Suprapubic skin (tissue), 4 donors: ENCODE results near the gene DHTKD1. TPM values are rescaled to one million over a fixed set of nuclear protein-coding genes. Genes with fewer than 3 reads are reported as not detected.

ENCODE experiments used
- DNase-seq, 2 donors: peaks; one replicate each; pipeline ENCODE4 v3.0.0-alpha.2; 2019; ENCODE audit warnings: low spot score in 2 of 2
- H3K27ac ChIP-seq: fragments of 200-600 bp; sonication (generic); one replicate; pipeline ENCODE4 v1.5.1; 2019
- H3K27me3 ChIP-seq: fragments of 200-600 bp; sonication (generic); one replicate; pipeline ENCODE4 v1.5.1; 2019
- H3K36me3 ChIP-seq: fragments of 200-600 bp; sonication (generic); one replicate; pipeline ENCODE4 v1.5.1; 2019
- H3K4me1 ChIP-seq: fragments of 200-600 bp; sonication (generic); one replicate; pipeline ENCODE4 v1.5.1; 2019
- H3K4me3 ChIP-seq: fragments of 200-600 bp; sonication (generic); one replicate; pipeline ENCODE4 v1.5.1; 2019; ENCODE audit warnings: mild to moderate bottlenecking
- H3K9me3 ChIP-seq: fragments of 200-600 bp; sonication (generic); one replicate; pipeline ENCODE4 v1.5.1; 2019
- EP300 ChIP-seq: sonication (generic); formaldehyde crosslinking; IDR thresholded peaks from one replicate; pipeline ENCODE4 v1.6.1; 2017; ENCODE audit warnings: antibody characterized with exemption
- POLR2A ChIP-seq, 2 donors: fragments of 450-650 bp; IDR thresholded peaks; one replicate each; pipeline ENCODE4 v1.6.1; 2017; ENCODE audit warnings: antibody characterized with exemption in 2 of 2, mild to moderate bottlenecking in 2 of 2, moderate library complexity in 2 of 2
- POLR2AphosphoS5 ChIP-seq, 3 donors: sonication (generic); formaldehyde crosslinking; IDR thresholded peaks; one replicate each; pipeline ENCODE4 v1.6.1; 2017; ENCODE audit warnings: antibody characterized with exemption in 3 of 3
- WGBS: methylation state at CpG from one replicate; pipeline ENCODE4 v1.1.5; 2018; 5-methylcytosine and 5-hydroxymethylcytosine counted together
- total RNA-seq, 4 donors: library from RNA; depleted of rRNA; stranded (reverse); fragments of >200 nt; gene quantifications; one replicate each; pipeline ENCODE4 v1.1.0, GENCODE V29; 2016
- TF ChIP-seq, protein P1 (sequence below), 2 donors: fragments of 200-600 bp in 1 of 2; fragments of 450-650 bp in 1 of 2; sonication (generic) in 1 of 2; IDR thresholded peaks; one replicate each; pipeline ENCODE4 v1.5.1; 2016 to 2019; ENCODE audit warnings: antibody characterized with exemption in 2 of 2, mild to moderate bottlenecking in 1 of 2, moderate library complexity in 1 of 2

DHTKD1 gene
- total RNA-seq, 4 donors from 2014 or later: 9.1 to 21.2 (median 18.3) TPM

DNA sequence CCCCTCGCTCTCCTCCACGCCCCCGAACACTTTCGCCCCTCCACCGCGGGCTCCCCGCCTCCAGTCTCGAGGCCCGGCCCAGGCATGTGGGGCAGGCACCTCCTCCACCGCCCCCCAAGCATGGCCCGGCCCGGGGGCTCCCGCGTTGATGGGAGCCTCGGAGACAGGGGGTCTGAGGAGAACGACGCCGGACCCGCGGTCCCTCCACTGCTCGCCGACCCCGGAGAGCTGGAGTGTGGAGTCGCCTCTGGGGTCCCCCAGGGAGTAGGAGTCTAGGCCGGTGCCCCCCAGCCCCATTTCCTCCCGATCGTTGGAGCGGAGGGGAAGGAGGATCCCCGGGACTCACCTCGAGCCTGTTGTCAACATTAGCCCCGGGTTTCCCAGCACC lies 26.4 kb upstream of the DHTKD1 start:
- Histone ChIP-seq H3K4me1 (peaks cover 20% of the 10 kb centered on the region), H3K9me3 (no peaks in the 10 kb centered on the region), H3K36me3 (no peaks in the 10 kb centered on the region), H3K4me3 (peak overlapping the region; percentile 97), H3K27me3 (no peaks in the 10 kb centered on the region), H3K27ac (peak overlapping the region; percentile 94)
- 5% methylated on average over 5 of the region's 31 CpGs for WGBS
- no peak for TF ChIP-seq POLR2AphosphoS5 (IDR thresholded peaks at IDR 0.05)
- TF ChIP-seq EP300: no peak
- TF ChIP-seq, protein P1, sequence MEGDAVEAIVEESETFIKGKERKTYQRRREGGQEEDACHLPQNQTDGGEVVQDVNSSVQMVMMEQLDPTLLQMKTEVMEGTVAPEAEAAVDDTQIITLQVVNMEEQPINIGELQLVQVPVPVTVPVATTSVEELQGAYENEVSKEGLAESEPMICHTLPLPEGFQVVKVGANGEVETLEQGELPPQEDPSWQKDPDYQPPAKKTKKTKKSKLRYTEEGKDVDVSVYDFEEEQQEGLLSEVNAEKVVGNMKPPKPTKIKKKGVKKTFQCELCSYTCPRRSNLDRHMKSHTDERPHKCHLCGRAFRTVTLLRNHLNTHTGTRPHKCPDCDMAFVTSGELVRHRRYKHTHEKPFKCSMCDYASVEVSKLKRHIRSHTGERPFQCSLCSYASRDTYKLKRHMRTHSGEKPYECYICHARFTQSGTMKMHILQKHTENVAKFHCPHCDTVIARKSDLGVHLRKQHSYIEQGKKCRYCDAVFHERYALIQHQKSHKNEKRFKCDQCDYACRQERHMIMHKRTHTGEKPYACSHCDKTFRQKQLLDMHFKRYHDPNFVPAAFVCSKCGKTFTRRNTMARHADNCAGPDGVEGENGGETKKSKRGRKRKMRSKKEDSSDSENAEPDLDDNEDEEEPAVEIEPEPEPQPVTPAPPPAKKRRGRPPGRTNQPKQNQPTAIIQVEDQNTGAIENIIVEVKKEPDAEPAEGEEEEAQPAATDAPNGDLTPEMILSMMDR (IDR thresholded peaks at IDR 0.05): no peak
- TF ChIP-seq POLR2A (IDR thresholded peaks at IDR 0.05): peak in 1 of 2 donors; percentile 42
- DNase-seq: peak in 1 of 2 donors; percentile 86

DNA sequence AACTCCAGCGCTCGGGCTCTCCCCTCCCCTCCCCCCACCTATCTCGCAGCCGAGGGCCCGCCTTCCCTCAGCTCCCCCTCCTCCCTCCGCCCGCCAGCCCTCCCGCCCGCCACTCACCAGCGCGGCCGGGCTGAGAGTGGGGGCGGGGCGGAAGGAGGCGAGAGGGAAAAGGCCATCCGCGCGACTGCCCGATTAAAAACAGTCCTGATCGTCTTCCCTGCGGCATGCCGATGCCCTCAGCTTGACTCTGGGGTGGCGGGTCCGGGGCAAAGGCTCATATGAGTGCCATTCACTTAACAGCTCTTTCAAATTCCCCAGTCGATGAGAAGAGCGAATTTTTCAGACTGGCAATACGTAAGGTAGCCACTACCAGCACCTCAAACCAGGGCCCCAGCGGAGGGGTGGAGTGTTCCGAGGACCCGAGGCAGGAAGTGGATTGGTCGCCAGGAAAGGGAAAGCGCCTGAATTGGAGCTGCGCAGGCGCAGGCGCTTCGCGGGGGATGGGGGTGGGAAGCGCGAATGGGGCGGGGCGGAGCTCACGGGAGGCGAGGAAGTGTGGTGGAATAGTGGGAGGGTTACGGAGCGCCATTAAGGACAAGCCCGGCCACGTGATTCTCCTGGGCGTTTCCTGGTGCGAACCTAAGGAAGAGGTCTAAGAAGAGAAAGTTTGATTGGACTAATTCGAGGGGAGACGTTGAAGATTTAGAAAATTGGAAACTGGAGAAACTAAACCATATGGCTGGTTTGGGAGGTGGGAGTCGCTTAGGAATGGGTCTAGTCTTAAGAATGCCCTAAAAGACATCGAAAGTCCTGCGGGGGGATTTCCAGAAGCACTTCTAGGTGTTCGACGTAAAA lies 25.7 kb upstream of the DHTKD1 start, which contains the start of gene UPF2:
TSS of gene UPF2 (minus strand) at position 13 of the 855 bp plus-strand sequence. CDS start 7,386 bp downstream, outside the sequence.
- WGBS: 6% methylated on average over 35 of the region's 56 CpGs
- Histone ChIP-seq H3K9me3 (no peaks in the 10 kb centered on the region), H3K36me3 (no peaks in the 10 kb centered on the region), H3K4me3 (peak within 1 kb of the TSS; percentile 97), H3K27ac (peak within 1 kb of the TSS; percentile 94), H3K4me1 (peaks cover 20% of the 10 kb centered on the region), H3K27me3 (no peaks in the 10 kb centered on the region)
- TF ChIP-seq, protein P1 (IDR thresholded peaks at IDR 0.05): no peak
- TF ChIP-seq POLR2AphosphoS5 (IDR thresholded peaks at IDR 0.05): peak in 2 of 3 donors; percentile 60 to 76
- peak; percentile 98 to 99 for DNase-seq

DNA sequence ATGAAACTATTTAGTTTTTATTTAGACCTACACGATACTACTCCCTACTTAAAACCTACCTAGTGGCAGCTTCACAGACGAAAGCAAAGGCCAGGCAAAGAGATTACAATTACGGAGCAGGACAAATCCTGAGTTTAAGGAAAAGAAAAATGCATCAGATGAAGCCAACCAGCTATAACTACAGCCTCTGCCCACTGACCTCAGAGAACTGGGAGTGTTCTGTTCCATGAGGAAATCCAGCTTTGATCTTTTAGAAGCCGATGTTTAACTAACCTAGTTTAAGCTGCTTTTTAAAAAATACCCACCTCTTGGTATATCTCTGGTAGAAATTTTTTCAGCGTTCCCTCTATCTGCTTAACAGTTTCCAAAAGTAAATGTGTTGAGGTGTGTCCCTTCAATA lies 23.2 kb upstream of the DHTKD1 start:
- H3K4me3 ChIP-seq: no peak overlapping the region
- no peak for DNase-seq
- H3K27me3 ChIP-seq: no peaks in the 10 kb centered on the region
- TF ChIP-seq POLR2AphosphoS5 (IDR thresholded peaks at IDR 0.05) (no peak), EP300 (no peak), POLR2A (IDR thresholded peaks at IDR 0.05) (no peak)
- TF ChIP-seq, protein P1 (IDR thresholded peaks at IDR 0.05): no peak
- H3K27ac ChIP-seq: no peak overlapping the region
- H3K36me3 ChIP-seq: no peaks in the 10 kb centered on the region
- H3K4me1 ChIP-seq: peaks cover 17% of the 10 kb centered on the region
- 89% methylated on average over 5 of the region's 5 CpGs for WGBS
- no peaks in the 10 kb centered on the region for H3K9me3 ChIP-seq

DNA sequence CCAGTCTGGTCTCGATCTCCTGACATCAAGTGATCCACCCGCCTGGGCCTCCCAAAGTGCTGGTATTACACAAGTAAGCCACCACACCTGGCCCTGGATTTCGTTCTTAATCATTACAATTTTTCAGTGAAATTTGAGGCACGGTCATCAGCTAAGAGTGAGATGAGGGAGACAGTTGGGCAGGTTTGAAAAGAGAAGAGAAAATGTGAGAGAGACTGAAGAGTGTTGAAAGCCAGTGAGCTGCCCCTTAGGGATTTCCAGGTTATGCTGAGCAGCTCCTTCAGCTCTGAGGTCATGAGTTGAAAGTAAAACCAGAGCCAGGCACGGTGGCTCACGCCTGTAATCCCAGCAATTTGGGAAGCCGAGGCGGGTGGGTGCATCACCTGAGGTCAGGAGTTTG lies 20.2 kb upstream of the DHTKD1 start:
- Histone ChIP-seq H3K4me1 (peaks cover 3% of the 10 kb centered on the region), H3K27ac (no peak overlapping the region), H3K36me3 (no peaks in the 10 kb centered on the region), H3K27me3 (no peaks in the 10 kb centered on the region), H3K9me3 (no peaks in the 10 kb centered on the region), H3K4me3 (no peak overlapping the region)
- no peak for TF ChIP-seq EP300
- WGBS: 85% methylated on average over 8 of the region's 8 CpGs
- no peak for DNase-seq

DNA sequence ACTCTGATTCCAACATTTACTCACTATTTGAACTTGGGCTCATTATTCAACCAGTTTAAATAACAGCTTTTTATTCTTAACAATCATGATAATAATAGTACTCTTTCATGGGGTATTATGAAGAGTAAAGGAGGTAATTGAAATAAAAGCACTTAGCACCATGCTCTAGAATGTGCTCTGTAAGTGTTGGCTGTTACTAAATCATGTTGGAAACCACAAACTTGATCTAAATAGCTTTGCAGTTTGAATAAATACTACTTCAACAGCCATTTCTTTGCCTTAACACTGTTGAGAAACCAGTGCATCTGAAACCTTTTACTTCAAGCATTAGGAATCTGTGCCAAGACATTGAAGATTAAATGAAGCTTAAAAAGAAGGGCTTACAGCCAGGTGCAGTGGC lies 18.2 kb upstream of the DHTKD1 start:
- no peak for TF ChIP-seq POLR2AphosphoS5 (IDR thresholded peaks at IDR 0.05)
- no peak for TF ChIP-seq POLR2A (IDR thresholded peaks at IDR 0.05)
- TF ChIP-seq, protein P1 (IDR thresholded peaks at IDR 0.05): no peak
- no peak for TF ChIP-seq EP300
- H3K36me3 ChIP-seq: no peaks in the 10 kb centered on the region
- H3K4me1 ChIP-seq: peaks cover 5% of the 10 kb centered on the region
- H3K27me3 ChIP-seq: no peaks in the 10 kb centered on the region
- H3K9me3 ChIP-seq: no peaks in the 10 kb centered on the region
- no peak for DNase-seq
- H3K4me3 ChIP-seq: no peak overlapping the region
- H3K27ac ChIP-seq: no peak overlapping the region
